HUDEP-2 (cell line): ENCODE results near the gene ALK.

Experiments
- DNase-seq, 76 experiments: peaks; one replicate each; lab custom pipeline; 2025; ENCODE audit not compliant: unreplicated experiment in 76 of 76; lab: John Stamatoyannopoulos, UW

Gene ALK

DNA sequence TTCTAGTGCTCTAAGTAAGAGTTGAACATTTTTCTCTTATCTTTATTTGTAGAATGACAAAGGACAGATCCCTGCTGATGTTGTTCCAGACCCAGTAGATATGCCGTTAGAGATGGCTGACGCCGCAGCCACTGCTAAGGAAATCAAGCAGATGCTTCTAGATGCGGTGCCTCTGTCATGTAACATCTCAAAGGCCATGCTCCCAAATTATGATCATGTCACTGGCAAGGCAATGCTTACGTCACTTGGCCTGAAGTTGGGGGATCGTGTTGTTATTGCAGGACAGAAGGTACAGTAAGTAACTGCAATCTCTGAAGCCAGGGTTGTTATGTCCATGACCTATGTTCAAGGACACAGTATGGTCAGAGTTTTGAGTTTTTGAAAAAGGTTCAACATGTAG lies 777.7 kb downstream of the ALK start:
- no peak for DNase-seq
